HepG2 (cell line): ENCODE measurements around the gene NUP85. TPM values are rescaled to one million over a fixed set of nuclear protein-coding genes. Genes with fewer than 3 reads are reported as not detected.
"Not testable (repeated sequence)": the region's sequence is repeated elsewhere in the genome, so short reads cannot be mapped to it uniquely, and the experiment has no call there.

Source experiments
- ATAC-seq: fragments of 200-7000 bp; cut with Tn5 transposase; 3 replicates; pipeline ENCODE4 v1.9.1; 2020; ENCODE audit warnings: mild to moderate bottlenecking, moderate library complexity
- BruUV-seq: library from RNA; stranded (reverse); fragments of 400-500 nt; replicated peaks from 2 replicates; lab custom pipeline; 2021; lab: Mats Ljungman, UMichigan
- CTCF ChIA-PET: fragments of 300-600 bp; formaldehyde crosslinking; extraction: SDS; loops from one replicate; lab custom pipeline; 2021; ENCODE audit warnings: low total read pairs, inconsistent platforms, low intra/inter-chr PET ratio; lab: Yijun Ruan, JAX
- POLR2A ChIA-PET: fragments of 350-600 bp; sonication (Branson Sonifier 250); formaldehyde crosslinking; loops from one replicate; lab custom pipeline; 2020; ENCODE audit warnings: antibody characterized with exemption, inconsistent platforms; lab: Yijun Ruan, JAX
- DNase-seq: peaks from one replicate; pipeline ENCODE4 v3.0.0-alpha.2; 2015; ENCODE audit warnings: low spot score
- FAIRE-seq: peaks from 3 replicates; lab custom pipeline; 2011; peaks lifted over from hg19 to GRCh38; lab: Jason Lieb, UNC
- H2AFZ ChIP-seq: one replicate; pipeline ENCODE4 v1.6.1; 2011; ENCODE audit warnings: low read length, inconsistent platforms
- H3K27ac ChIP-seq: fragments of 300-600 bp; 3 replicates; pipeline ENCODE4 v1.8.0; 2011; ENCODE audit warnings: mixed run types, mild to moderate bottlenecking, mixed read lengths, low read length, inconsistent platforms; ENCODE audit not compliant: insufficient read depth; ENCODE audit errors: extremely low read length
- H3K27me3 ChIP-seq, 2 experiments: fragments of 200-600 bp in 1 of 2; 2 replicates in 1 of 2; 3 replicates in 1 of 2; pipeline versions ENCODE4 v1.6.0 to v1.8.0; 2011; ENCODE audit warnings: low read length in 2 of 2, mild to moderate bottlenecking in 2 of 2, moderate library complexity in 2 of 2, inconsistent platforms in 1 of 2; ENCODE audit not compliant: insufficient read depth in 2 of 2, control insufficient read depth in 1 of 2
- H3K36me3 ChIP-seq, 2 experiments: fragments of 200-600 bp in 1 of 2; replicated peaks in 1 of 2; 2 replicates in 1 of 2; 3 replicates in 1 of 2; pipeline versions ENCODE4 v1.5.1 to v1.8.0; 2011; ENCODE audit warnings: low read length in 2 of 2, inconsistent platforms in 1 of 2; ENCODE audit not compliant: insufficient read depth in 2 of 2, control insufficient read depth in 1 of 2
- H3K4me1 ChIP-seq: 2 replicates; pipeline ENCODE4 v1.5.1; 2012; ENCODE audit warnings: low read length, inconsistent platforms; ENCODE audit not compliant: insufficient read depth
- H3K4me2 ChIP-seq: 2 replicates; pipeline ENCODE4 v1.6.0; 2011; ENCODE audit warnings: low read depth, low read length, inconsistent platforms
- H3K4me3 ChIP-seq, 3 experiments: fragments of 200-600 bp in 1 of 3; sonication (generic), shearing (Covaris generic) in 1 of 3; replicated peaks in 1 of 3; 2 replicates each; pipeline ENCODE4 v1.5.1; 2011 to 2016; ENCODE audit warnings: low read length in 3 of 3, inconsistent platforms in 2 of 3, low read depth in 2 of 3, mild to moderate bottlenecking in 2 of 3, control low read depth in 1 of 3, mixed read lengths in 1 of 3; ENCODE audit not compliant: insufficient read depth in 1 of 3
- H3K79me2 ChIP-seq: one replicate; pipeline ENCODE4 v1.6.1; 2011; ENCODE audit warnings: low read length, inconsistent platforms; ENCODE audit not compliant: insufficient read depth
- H3K9ac ChIP-seq: 2 replicates; pipeline ENCODE4 v1.6.0; 2011; ENCODE audit warnings: mild to moderate bottlenecking, low read depth, low read length, inconsistent platforms; ENCODE audit not compliant: insufficient read depth
- H3K9me3 ChIP-seq: 2 replicates; pipeline ENCODE4 v1.5.1; 2012; ENCODE audit warnings: mild to moderate bottlenecking, low read length
- H4K20me1 ChIP-seq: 2 replicates; pipeline ENCODE4 v1.6.0; 2011; ENCODE audit warnings: inconsistent platforms, mild to moderate bottlenecking, low read length, moderate library complexity; ENCODE audit not compliant: insufficient read depth
- GABPB1 ChIP-seq: IDR thresholded peaks from 2 replicates; pipeline ENCODE4 v1.6.1; 2016; ENCODE audit warnings: mild to moderate bottlenecking, missing genetic modification reagents, moderate library complexity, missing compliant biosample characterization
- JUN ChIP-seq: sonication (generic); formaldehyde crosslinking; IDR thresholded peaks from 2 replicates; pipeline ENCODE4 v1.4.0; 2020; ENCODE audit warnings: mild to moderate bottlenecking, missing genetic modification reagents
- MIER3 ChIP-seq: IDR thresholded peaks from 2 replicates; pipeline ENCODE4 v1.6.1; 2016; ENCODE audit warnings: missing compliant biosample characterization, borderline replicate concordance
- POGZ ChIP-seq: sonication (generic); formaldehyde crosslinking; IDR thresholded peaks from 2 replicates; pipeline ENCODE4 v1.4.0; 2020; ENCODE audit warnings: mild to moderate bottlenecking, missing genetic modification reagents
- RARA ChIP-seq: IDR thresholded peaks from 2 replicates; pipeline ENCODE4 v1.6.1; 2016; ENCODE audit warnings: missing genetic modification reagents, missing compliant biosample characterization
- REL ChIP-seq: sonication (generic); formaldehyde crosslinking; conservative IDR thresholded peaks from 2 replicates; pipeline ENCODE4 v1.8.0; 2022; ENCODE audit warnings: mild to moderate bottlenecking, missing genetic modification reagents, moderate library complexity
- SP5 ChIP-seq: IDR thresholded peaks from 2 replicates; pipeline ENCODE4 v1.6.1; 2016; ENCODE audit warnings: low read depth, borderline replicate concordance
- ZNF501 ChIP-seq: sonication (generic); formaldehyde crosslinking; IDR thresholded peaks from 2 replicates; pipeline ENCODE4 v1.5.1; 2020; ENCODE audit warnings: mild to moderate bottlenecking, moderate library complexity, missing genetic modification reagents
- WGBS: methylation state at CpG from one replicate; pipeline ENCODE4 v1.1.6; 2017; ENCODE audit warnings: low lambda C conversion rate; 5-methylcytosine and 5-hydroxymethylcytosine counted together
- in situ Hi-C: cut with HindIII; loops from 2 replicates; pipeline ENCODE4 v1.10.0; 2017; ENCODE audit warnings: low pct_unique_long_range_greater_than_20kb; ENCODE audit not compliant: extremely low pct_ligation_motif_present
- intact Hi-C: fragments of 100-400 bp; cut with micrococcal nuclease; formaldehyde crosslinking; loops from one replicate; pipeline ENCODE4 v1.10.0; 2022; ENCODE audit not compliant: unreplicated experiment
- polyA plus RNA-seq, 8 experiments: library from polyadenylated mRNA; depleted of rRNA in 3 of 8; stranded (reverse) in 7 of 8; unstranded in 1 of 8; fragments of >200 nt; fragmentation: Illumina TruSeq in 4 of 8; extraction: Trizol in 4 of 8; gene quantifications; 2 replicates each; pipeline versions ENCODE4 v1.2.1 to v1.2.3, GENCODE V29; 2011 to 2016; ENCODE audit warnings: low read depth in 4 of 8, missing spikeins in 1 of 8, mixed read lengths in 1 of 8; ENCODE audit not compliant: insufficient read depth in 1 of 8
- total RNA-seq, 5 experiments: library from RNA; depleted of rRNA; stranded (reverse); fragments of >200 nt; fragmentation: Illumina TruSeq; extraction: Trizol; gene quantifications; 2 replicates each; pipeline ENCODE4 v1.2.3, GENCODE V29; 2016; ENCODE audit warnings: low read depth in 1 of 5
- TF ChIP-seq, protein P1 (sequence below): sonication (generic); formaldehyde crosslinking; IDR thresholded peaks from 2 replicates; pipeline ENCODE4 v1.4.0; 2020; ENCODE audit warnings: missing genetic modification reagents
- TF ChIP-seq, protein P2 (sequence below): sonication (generic); formaldehyde crosslinking; IDR thresholded peaks from 2 replicates; pipeline ENCODE4 v1.4.0; 2020; ENCODE audit warnings: missing genetic modification reagents, mild to moderate bottlenecking, borderline replicate concordance
- TF ChIP-seq, protein P3 (sequence below): sonication (generic); formaldehyde crosslinking; IDR thresholded peaks from 2 replicates; pipeline ENCODE4 v1.8.1; 2023; ENCODE audit warnings: mild to moderate bottlenecking, missing genetic modification reagents, borderline replicate concordance

Gene NUP85
- total and polyA plus RNA-seq, 2 of the 13 experiments (the other 11 are each of a cell fraction or from before 2014, with no cell fraction given) = 89.1 to 124 TPM

DNA sequence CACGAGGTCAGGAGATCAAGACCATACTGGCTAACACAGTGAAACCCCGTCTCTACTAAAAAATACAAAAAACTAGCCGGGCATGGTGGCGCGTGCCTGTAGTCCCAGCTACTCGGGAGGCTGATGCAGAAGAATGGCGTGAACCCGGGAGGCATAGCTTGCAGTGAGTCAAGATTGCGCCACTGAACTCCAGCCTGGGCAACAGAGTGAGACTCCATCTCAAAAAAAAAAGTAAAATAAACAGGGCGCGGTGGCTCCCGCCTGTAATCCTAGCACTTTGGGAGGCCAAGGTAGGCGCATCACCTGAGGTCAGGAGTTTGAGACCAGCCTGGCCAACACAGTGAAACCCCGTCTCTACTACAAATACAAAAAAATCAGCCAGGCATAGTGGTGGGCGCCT is 40.9 kb upstream of the NUP85 start:
- H3K4me2 ChIP-seq, H3K27me3 ChIP-seq, H3K9ac ChIP-seq, H3K4me1 ChIP-seq, H3K79me2 ChIP-seq, CTCF ChIA-PET, H4K20me1 ChIP-seq, BruUV-seq, intact Hi-C loops, H3K4me3 ChIP-seq, ATAC-seq, H3K27ac ChIP-seq, in situ Hi-C loops, H3K9me3 ChIP-seq, DNase-seq, FAIRE-seq, H2AFZ ChIP-seq: not testable (repeated sequence)
- TF ChIP-seq, protein P1, sequence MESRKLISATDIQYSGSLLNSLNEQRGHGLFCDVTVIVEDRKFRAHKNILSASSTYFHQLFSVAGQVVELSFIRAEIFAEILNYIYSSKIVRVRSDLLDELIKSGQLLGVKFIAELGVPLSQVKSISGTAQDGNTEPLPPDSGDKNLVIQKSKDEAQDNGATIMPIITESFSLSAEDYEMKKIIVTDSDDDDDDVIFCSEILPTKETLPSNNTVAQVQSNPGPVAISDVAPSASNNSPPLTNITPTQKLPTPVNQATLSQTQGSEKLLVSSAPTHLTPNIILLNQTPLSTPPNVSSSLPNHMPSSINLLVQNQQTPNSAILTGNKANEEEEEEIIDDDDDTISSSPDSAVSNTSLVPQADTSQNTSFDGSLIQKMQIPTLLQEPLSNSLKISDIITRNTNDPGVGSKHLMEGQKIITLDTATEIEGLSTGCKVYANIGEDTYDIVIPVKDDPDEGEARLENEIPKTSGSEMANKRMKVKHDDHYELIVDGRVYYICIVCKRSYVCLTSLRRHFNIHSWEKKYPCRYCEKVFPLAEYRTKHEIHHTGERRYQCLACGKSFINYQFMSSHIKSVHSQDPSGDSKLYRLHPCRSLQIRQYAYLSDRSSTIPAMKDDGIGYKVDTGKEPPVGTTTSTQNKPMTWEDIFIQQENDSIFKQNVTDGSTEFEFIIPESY (CRISPR knock-in tag) = peak; percentile 52; the same call in 1 of the 2 replicates
- peaks cover 7 to 28% of the 10 kb centered on the region in 2 experiments; a peak in 4 of 5 replicates for H3K36me3 ChIP-seq
- POLR2A ChIA-PET = interaction anchor here (0.6 to 1.3 kb wide), 2 partner anchors 10 to 16 kb away, joined by 3 read pairs; partner anchors contain the start of gene JPT1
- 96% methylated on average over 15 of the region's 15 CpGs for WGBS

DNA sequence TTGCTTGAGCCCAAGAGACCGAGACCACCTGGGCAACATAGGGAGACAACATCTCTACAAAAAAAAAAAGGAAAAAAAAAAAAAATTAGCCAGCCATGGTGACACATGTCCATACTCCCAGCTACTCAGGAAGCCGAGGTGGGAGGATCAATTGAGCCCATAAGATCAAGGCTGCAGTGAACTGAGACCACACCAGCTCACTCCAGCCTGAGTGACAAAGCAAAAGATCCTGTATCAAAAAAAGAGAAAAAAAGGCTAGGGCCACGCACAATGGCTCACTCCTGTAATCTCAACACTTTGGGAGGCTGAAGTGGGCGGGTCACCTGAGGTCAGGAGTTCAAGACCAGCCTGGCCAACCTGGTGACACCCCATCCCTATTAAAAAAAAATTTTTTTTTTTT is 36.5 kb upstream of the NUP85 start:
- Histone ChIP-seq H2AFZ (no peak overlapping the region), H3K27ac (peak overlapping the region; percentile 27), H3K27me3 (no peaks in the 10 kb centered on the region), H3K9me3 (no peaks in the 10 kb centered on the region), H3K36me3 (peaks cover 14 to 61% of the 10 kb centered on the region in 2 experiments), H3K9ac (no peak overlapping the region), H4K20me1 (peaks cover 7% of the 10 kb centered on the region), H3K79me2 (peaks cover 11% of the 10 kb centered on the region), H3K4me3 (no peak overlapping the region), H3K4me1 (no peaks in the 10 kb centered on the region), H3K4me2 (no peak overlapping the region)
- WGBS = 86% methylated on average over 4 of the region's 4 CpGs
- in situ Hi-C loops = no loop called here
- ATAC-seq (peak; percentile 52; the same call in 2 of the 3 replicates), DNase-seq (no peak), FAIRE-seq (no peak)
- ChIA-PET POLR2A (interaction anchor here (1.2 to 3.3 kb wide), 2 partner anchors 14 kb away, joined by 4 to 13 read pairs; partner anchors contain the start of gene SUMO2), CTCF (no interaction called here)
- intact Hi-C loops = no loop called here
- TF ChIP-seq JUN (CRISPR knock-in tag) (no peak), GABPB1 (CRISPR knock-in tag) (no peak), SP5 (CRISPR knock-in tag) (no peak), POGZ (CRISPR knock-in tag) (no peak), REL (no peak), ZNF501 (CRISPR knock-in tag) (peak; percentile 46; the same call in 1 of the 2 replicates), MIER3 (CRISPR knock-in tag) (no peak), RARA (CRISPR knock-in tag) (0 out of 2 replicates have a peak, but pooled peaks have one; percentile 8)
- TF ChIP-seq, protein P2, sequence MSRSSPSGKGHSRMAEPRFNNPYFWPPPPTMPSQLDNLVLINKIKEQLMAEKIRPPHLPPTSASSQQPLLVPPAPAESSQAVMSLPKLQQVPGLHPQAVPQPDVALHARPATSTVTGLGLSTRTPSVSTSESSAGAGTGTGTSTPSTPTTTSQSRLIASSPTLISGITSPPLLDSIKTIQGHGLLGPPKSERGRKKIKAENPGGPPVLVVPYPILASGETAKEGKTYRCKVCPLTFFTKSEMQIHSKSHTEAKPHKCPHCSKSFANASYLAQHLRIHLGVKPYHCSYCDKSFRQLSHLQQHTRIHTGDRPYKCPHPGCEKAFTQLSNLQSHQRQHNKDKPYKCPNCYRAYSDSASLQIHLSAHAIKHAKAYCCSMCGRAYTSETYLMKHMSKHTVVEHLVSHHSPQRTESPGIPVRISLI (CRISPR knock-in tag) = peak; percentile 40; the same call in 1 of the 2 replicates
- TF ChIP-seq, protein P3, sequence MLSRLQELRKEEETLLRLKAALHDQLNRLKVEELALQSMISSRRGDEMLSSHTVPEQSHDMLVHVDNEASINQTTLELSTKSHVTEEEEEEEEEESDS (CRISPR knock-in tag) = no peak
- BruUV-seq = no TSS peak
